Vagina (tissue), 2 donors: ENCODE results near the gene SNTB2. TPM values are rescaled to one million over a fixed set of nuclear protein-coding genes. Genes with fewer than 3 reads are reported as not detected.

Source experiments
- DNase-seq, 2 donors: peaks; one replicate each; pipeline ENCODE4 v3.0.0-alpha.2; 2017; ENCODE audit errors: extremely low spot score in 2 of 2
- H3K27ac ChIP-seq: fragments of 200-600 bp; sonication (generic); one replicate; pipeline ENCODE4 v1.5.1; 2019
- H3K27me3 ChIP-seq: fragments of 200-600 bp; sonication (generic); one replicate; pipeline ENCODE4 v1.5.1; 2019
- H3K36me3 ChIP-seq, 2 donors: fragments of 200-600 bp; sonication (generic); one replicate each; pipeline ENCODE4 v1.5.1; 2017 to 2019
- H3K4me1 ChIP-seq: fragments of 200-600 bp; sonication (generic); one replicate; pipeline ENCODE4 v1.5.1; 2019
- H3K4me3 ChIP-seq, 2 donors: fragments of 200-600 bp; sonication (generic); 1 replicate in 1 of 2; 2 replicates in 1 of 2; pipeline ENCODE4 v1.5.1; 2016 to 2019
- H3K9me3 ChIP-seq: fragments of 200-600 bp; sonication (generic); one replicate; pipeline ENCODE4 v1.5.1; 2019
- CTCF ChIP-seq, 3 experiments: fragments of 450-650 bp in 2 of 3; fragments of 200-600 bp in 1 of 3; sonication (generic) in 1 of 3; IDR thresholded peaks; one replicate each; pipeline ENCODE4 v1.5.1; 2017 to 2019; ENCODE audit warnings: antibody characterized with exemption in 3 of 3, mild to moderate bottlenecking in 2 of 3, moderate library complexity in 2 of 3
- POLR2A ChIP-seq, 2 donors: fragments of 450-650 bp; IDR thresholded peaks; one replicate each; pipeline ENCODE4 v1.6.1; 2017; ENCODE audit warnings: antibody characterized with exemption in 2 of 2, mild to moderate bottlenecking in 2 of 2, moderate library complexity in 2 of 2
- POLR2AphosphoS5 ChIP-seq, 2 donors: sonication (generic); formaldehyde crosslinking; IDR thresholded peaks; one replicate each; pipeline ENCODE4 v1.9.0; 2017; ENCODE audit warnings: antibody characterized with exemption in 2 of 2, mild to moderate bottlenecking in 2 of 2, low read depth in 1 of 2; ENCODE audit not compliant: insufficient read depth in 1 of 2
- intact Hi-C: fragments of 100-400 bp; cut with DNase I; formaldehyde crosslinking; loops from one replicate; pipeline ENCODE4 v1.15.1; 2023
- total RNA-seq: library from RNA; depleted of rRNA; stranded (reverse); fragments of >200 nt; gene quantifications from one replicate; pipeline ENCODE4 v1.2.3, GENCODE V29; 2016

Gene SNTB2
- total RNA-seq, 1 donor from 2014 or later: 50.8 TPM

DNA sequence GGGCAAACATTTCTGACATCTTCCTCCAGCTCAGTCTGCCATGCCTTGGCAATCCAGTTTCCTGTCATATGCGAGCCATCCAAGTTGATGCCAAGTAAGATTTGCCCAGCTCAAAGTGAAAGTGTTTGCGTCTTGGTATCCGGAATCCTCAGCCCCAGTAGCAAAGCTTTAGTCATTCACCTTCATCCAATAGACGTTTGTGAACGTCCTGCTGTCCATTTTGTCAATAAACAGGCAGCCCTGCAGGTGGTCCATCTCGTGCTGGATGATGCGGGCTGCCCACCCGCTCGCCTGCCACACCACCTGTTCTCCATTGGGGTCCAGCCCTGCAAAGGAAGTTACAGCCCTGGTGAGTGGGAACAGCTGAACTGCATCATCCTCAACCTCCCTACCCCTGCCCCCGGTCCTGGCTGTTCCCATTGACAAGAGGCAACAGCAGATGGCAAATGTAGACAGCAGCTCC lies 141.9 kb downstream of the SNTB2 start:
- intact Hi-C loops: no loop called here
- Histone ChIP-seq H3K27me3 (no peaks in the 10 kb centered on the region), H3K9me3 (no peaks in the 10 kb centered on the region), H3K36me3 (peaks cover 0 to 27% of the 10 kb centered on the region in 2 donors), H3K4me1 (peaks cover 70% of the 10 kb centered on the region), H3K27ac (no peak overlapping the region), H3K4me3 (peak overlapping the region in 1 of 2 donors; percentile 94)
- no peak for DNase-seq
- TF ChIP-seq POLR2AphosphoS5 (IDR thresholded peaks at IDR 0.05; ENCODE audit: insufficient read depth in 1 of 2, low read depth in 1 of 2) (no peak), CTCF (IDR thresholded peaks at IDR 0.05) (no peak), POLR2A (IDR thresholded peaks at IDR 0.05) (no peak)

GRCh38 chr16:69329369-69330285 lies 142.7 kb downstream of the SNTB2 start:
- no peaks in the 10 kb centered on the region for H3K27me3 ChIP-seq
- peaks cover 63% of the 10 kb centered on the region for H3K4me1 ChIP-seq
- H3K27ac ChIP-seq: peak overlapping the region; percentile 85
- intact Hi-C loops: no loop called here
- H3K9me3 ChIP-seq: no peaks in the 10 kb centered on the region
- peak overlapping the region; percentile 87 to 94 for H3K4me3 ChIP-seq
- DNase-seq: no peak
- H3K36me3 ChIP-seq: peaks cover 0 to 28% of the 10 kb centered on the region in 2 donors
- TF ChIP-seq POLR2A (IDR thresholded peaks at IDR 0.05) (no peak), POLR2AphosphoS5 (IDR thresholded peaks at IDR 0.05; ENCODE audit: insufficient read depth in 1 of 2, low read depth in 1 of 2) (peak in 1 of 2 donors; percentile 25)

GRCh38 chr16:69330286-69331109 lies 143.5 kb downstream of the SNTB2 start, which contains the start of gene PDF:
Gene PDF (minus strand): TSS chr16:69330588. CDS start chr16:69330570, 18 bp downstream.
- Histone ChIP-seq H3K4me3 (peak within 1 kb of the TSS; percentile 87 to 94), H3K27me3 (no peaks in the 10 kb centered on the region), H3K36me3 (peaks cover 0 to 31% of the 10 kb centered on the region in 2 donors), H3K9me3 (no peaks in the 10 kb centered on the region), H3K4me1 (peaks cover 56% of the 10 kb centered on the region), H3K27ac (peak within 1 kb of the TSS; percentile 85)
- DNase-seq: no peak
- TF ChIP-seq POLR2A (IDR thresholded peaks at IDR 0.05) (peak in 1 of 2 donors; percentile 33), POLR2AphosphoS5 (IDR thresholded peaks at IDR 0.05; ENCODE audit: insufficient read depth in 1 of 2, low read depth in 1 of 2) (peak; percentile 83 to 90), CTCF (IDR thresholded peaks at IDR 0.05) (no peak)
- intact Hi-C loops: no loop called here

DNA sequence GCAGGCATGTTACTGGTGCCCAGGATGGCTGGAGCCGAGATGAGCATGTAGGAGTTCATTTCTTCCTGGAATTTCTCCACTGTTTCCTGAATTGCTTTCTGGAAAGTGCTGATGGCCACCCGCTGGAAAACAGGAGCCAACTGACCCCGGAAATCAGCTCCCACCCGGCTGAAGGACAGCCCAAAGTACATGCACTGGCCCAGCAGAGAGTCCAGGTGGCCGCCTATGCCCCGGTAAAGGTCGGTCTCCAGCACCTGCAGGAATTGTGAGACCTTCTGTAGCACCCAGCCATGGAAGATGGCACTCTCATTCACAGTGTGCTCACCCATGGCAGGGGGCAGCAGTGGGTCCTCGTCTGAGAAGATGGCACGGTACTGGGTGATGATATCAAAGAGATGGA lies 147.7 kb downstream of the SNTB2 start:
- no peaks in the 10 kb centered on the region for H3K9me3 ChIP-seq
- no peaks in the 10 kb centered on the region for H3K27me3 ChIP-seq
- DNase-seq: no peak
- intact Hi-C loops: no loop called here
- no peak for TF ChIP-seq POLR2AphosphoS5 (IDR thresholded peaks at IDR 0.05; ENCODE audit: insufficient read depth in 1 of 2, low read depth in 1 of 2)
- no peak for TF ChIP-seq POLR2A (IDR thresholded peaks at IDR 0.05)
- no peak for TF ChIP-seq CTCF (IDR thresholded peaks at IDR 0.05)
- no peak overlapping the region for H3K27ac ChIP-seq
- H3K4me3 ChIP-seq: no peak overlapping the region
- peaks cover 39% of the 10 kb centered on the region for H3K4me1 ChIP-seq
- peaks cover 0 to 34% of the 10 kb centered on the region in 2 donors for H3K36me3 ChIP-seq
